T-helper 17 cell (primary cell): ENCODE data around the gene GH1. TPM values are rescaled to one million over a fixed set of nuclear protein-coding genes. Genes with fewer than 3 reads are reported as not detected.
A peak's percentile ranks its signal among the peaks of the same experiment; 100 is the strongest.

Experiments
- ATAC-seq: fragments of 150-1000 bp; cut with Tn5 transposase; 2 replicates; pipeline ENCODE4 v1.10.0; 2021; ENCODE audit warnings: mild to moderate bottlenecking, moderate library complexity
- DNase-seq, 3 donors: peaks; one replicate each; pipeline versions ENCODE4 v3.0.0 to v3.0.0-alpha.2; 2020 to 2021
- H3K9me3 ChIP-seq: one replicate; pipeline ENCODE4 v1.7.0; 2013; ENCODE audit warnings: low read length, mild to moderate bottlenecking; ENCODE audit not compliant: control insufficient read depth, poor library complexity, severe bottlenecking
- H3K27ac Mint-ChIP-seq: one replicate; pipeline ENCODE4 v1.8.0; 2022; ENCODE audit warnings: mild to moderate bottlenecking, moderate library complexity, mixed read lengths
- H3K27me3 Mint-ChIP-seq: one replicate; pipeline ENCODE4 v1.8.0; 2022; ENCODE audit warnings: mixed read lengths
- H3K36me3 Mint-ChIP-seq: one replicate; pipeline ENCODE4 v1.8.0; 2022; ENCODE audit warnings: low read depth, mixed read lengths
- H3K4me1 Mint-ChIP-seq: one replicate; pipeline ENCODE4 v1.8.0; 2022; ENCODE audit warnings: mild to moderate bottlenecking, mixed read lengths
- H3K4me3 Mint-ChIP-seq: one replicate; pipeline ENCODE4 v1.8.0; 2022; ENCODE audit warnings: mild to moderate bottlenecking, moderate library complexity, mixed read lengths
- total RNA-seq, 4 donors: library from RNA in 2 of 4; stranded (reverse) in 2 of 4; gene quantifications; one replicate each; pipeline ENCODE4 v1.2.3 and lab custom pipeline; 2022 to 2026

The GH1 gene
- total RNA-seq, 2 donors from 2014 or later: not detected

DNA sequence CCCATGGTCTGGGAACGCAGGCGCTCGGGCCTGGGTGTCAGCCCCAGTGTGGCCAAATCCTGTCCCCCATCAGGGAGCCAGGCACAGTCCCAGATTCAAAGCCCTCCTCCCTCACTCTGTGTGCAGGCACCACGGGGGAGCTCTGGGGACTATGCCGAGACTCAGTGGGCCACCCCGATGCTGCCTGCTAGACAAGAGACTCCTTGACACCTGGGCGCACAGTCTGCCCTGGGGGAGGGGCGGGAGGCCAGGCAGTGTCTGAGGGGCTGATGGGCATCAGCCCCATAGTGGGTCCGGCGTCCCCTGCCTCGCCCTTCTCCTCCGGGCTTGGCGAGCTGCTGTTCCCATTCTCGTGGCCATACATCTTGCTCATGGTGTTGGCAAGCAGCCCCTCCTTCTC is 21.9 kb upstream of the GH1 start:
- H3K4me3 Mint-ChIP-seq: no peak overlapping the region
- no peak overlapping the region for H3K27ac Mint-ChIP-seq
- no peak for ATAC-seq
- H3K27me3 Mint-ChIP-seq: no peaks in the 10 kb centered on the region
- H3K4me1 Mint-ChIP-seq: peaks cover 21% of the 10 kb centered on the region
- no peak for DNase-seq
- H3K36me3 Mint-ChIP-seq: peaks cover 2% of the 10 kb centered on the region
- no peaks in the 10 kb centered on the region for H3K9me3 ChIP-seq

DNA sequence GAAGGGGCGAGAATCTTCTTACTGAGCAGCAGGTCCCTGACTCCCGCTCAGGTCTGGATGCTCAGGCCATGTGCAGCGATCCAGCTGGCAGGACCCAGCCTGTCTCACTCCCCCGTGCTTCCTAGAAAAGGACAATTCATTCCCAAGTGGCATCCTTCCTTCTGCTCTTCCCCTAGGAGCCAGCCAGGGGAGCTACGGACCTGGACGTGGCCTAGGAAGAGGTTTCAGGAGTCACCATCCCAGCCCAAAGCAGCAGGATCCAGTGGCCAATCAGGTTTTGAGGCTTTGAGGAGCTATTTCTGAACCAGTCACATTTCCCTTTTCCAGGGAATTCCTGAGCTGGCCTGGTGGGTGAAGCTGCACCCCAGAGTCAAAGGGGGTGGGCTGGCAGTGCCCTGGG is 21.2 kb upstream of the GH1 start:
- Mint-ChIP-seq H3K27ac (no peak overlapping the region), H3K36me3 (peaks cover 2% of the 10 kb centered on the region), H3K4me1 (peaks cover 16% of the 10 kb centered on the region), H3K4me3 (no peak overlapping the region), H3K27me3 (no peaks in the 10 kb centered on the region)
- H3K9me3 ChIP-seq: no peaks in the 10 kb centered on the region
- no peak for ATAC-seq
- DNase-seq: no peak

DNA sequence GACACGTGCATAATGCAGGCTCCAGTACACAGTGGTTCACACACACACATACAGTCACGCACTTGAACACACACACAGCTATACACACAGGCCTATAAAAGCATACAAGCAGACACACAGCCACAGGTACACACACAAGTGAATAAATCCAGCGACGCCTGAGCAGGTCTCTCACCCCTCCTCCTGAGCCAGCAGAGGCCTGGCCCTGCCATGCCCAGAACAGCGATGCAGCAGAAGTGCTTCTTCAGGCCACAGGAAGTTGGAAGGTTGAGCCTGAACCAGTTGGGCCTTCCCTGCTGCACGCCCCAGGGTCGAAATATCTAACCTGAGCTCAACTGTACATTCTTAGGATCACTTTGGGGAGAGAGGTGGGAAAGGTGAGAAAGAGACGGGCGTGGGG is 20.8 kb upstream of the GH1 start:
- ATAC-seq (no peak), DNase-seq (no peak)
- peaks cover 2% of the 10 kb centered on the region for H3K36me3 Mint-ChIP-seq
- no peaks in the 10 kb centered on the region for H3K9me3 ChIP-seq
- peak overlapping the region; percentile 80 for H3K27ac Mint-ChIP-seq
- no peak overlapping the region for H3K4me3 Mint-ChIP-seq
- H3K27me3 Mint-ChIP-seq: no peaks in the 10 kb centered on the region
- H3K4me1 Mint-ChIP-seq: peaks cover 16% of the 10 kb centered on the region

DNA sequence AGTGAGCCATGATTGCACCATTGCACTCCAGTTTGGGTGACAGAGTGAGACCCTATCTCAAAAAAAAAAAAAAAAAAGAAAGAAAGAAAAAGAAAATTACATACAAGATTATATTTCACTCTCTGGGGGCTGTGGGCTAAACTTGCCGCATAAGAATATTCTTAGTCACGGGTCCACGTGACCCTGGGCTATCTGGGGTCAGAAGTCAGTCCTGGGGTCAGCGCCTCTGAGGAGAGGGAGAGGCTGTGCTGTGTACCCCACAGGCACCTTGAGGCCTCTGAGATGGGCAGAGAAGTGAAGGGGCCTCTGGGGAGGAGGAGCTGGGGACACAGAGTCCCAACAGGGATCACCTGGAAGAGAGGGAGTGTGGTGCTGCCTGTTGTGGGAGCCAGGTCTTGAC is 19.3 kb upstream of the GH1 start:
- H3K27ac Mint-ChIP-seq: peak overlapping the region; percentile 80
- H3K27me3 Mint-ChIP-seq: no peaks in the 10 kb centered on the region

DNA sequence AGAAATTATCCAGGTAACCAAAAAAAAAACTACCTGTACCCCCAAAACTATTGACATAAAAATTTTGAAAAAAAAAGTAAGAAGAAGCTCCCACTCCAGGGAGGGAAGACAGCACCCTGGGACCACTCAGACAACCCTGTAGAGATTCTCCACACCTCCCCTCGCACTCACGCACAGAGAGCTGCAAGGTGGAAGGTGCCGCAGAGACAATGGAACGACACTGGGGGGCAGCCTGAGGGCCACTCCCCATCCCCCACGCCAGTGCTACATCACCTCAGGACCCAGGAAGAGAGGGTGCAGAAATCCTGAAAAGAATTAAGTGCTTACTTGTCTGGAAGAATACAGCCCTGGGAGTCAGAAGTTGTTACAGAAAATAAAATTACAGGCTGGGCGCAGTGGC is 18.7 kb upstream of the GH1 start:
- Mint-ChIP-seq H3K4me3 (no peak overlapping the region), H3K27me3 (no peaks in the 10 kb centered on the region), H3K27ac (peak overlapping the region; percentile 80), H3K36me3 (peaks cover 2% of the 10 kb centered on the region), H3K4me1 (peaks cover 19% of the 10 kb centered on the region)
- no peak for DNase-seq
- H3K9me3 ChIP-seq: no peaks in the 10 kb centered on the region
- ATAC-seq: no peak

More for the DNA sequence above, 19.3 kb upstream of the GH1 start:
- Mint-ChIP-seq H3K36me3 (peaks cover 2% of the 10 kb centered on the region), H3K4me1 (peaks cover 16% of the 10 kb centered on the region), H3K4me3 (no peak overlapping the region)
- ATAC-seq: no peak
- no peak for DNase-seq
- H3K9me3 ChIP-seq: no peaks in the 10 kb centered on the region

DNA sequence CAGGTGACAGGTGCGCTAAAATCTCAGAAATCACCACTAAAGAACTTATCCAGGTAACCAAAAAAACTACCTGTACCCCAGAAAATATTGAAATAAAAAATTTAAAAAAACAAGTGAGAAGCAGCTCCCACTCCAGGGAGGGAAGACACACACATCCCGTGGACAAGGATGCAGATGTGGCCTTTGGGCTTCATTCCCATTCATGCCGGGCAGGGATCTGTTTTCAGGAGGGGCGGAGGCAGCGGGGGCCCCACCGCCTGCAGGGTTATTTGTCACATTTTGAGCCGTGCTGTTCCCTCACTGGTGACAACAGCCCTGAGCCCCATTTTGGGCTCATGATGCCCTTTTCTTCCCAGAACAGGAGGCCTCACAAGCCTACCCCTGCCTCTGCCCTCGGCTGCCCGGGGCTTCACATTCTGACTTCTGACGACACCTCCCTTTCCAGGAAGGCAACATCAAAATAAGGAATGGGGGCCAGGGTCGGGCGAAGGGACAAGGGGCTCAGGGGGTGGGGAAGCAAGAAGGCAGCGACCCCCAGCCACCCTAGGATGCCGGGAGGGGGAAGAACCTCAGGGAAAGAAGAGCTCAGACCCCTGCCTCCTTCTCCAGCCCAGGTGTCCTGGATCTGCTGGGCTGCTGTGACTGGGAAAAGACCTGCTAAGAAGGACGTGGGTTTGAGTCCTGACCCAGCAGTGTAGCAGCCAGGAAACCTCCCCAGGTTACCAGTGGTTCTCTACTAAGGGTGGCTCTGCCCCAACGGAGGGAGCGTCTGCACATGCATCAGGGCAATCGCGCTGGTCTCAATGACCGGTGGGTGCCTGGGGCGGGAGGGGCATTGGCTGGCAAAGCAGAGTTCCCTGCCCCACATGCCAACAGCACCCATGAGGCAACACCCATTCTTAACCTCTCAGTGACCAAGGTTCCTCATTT is 15.8 kb upstream of the GH1 start:
- no peak overlapping the region for H3K4me3 Mint-ChIP-seq
- ATAC-seq (no peak), DNase-seq (no peak)
- peaks cover 2% of the 10 kb centered on the region for H3K36me3 Mint-ChIP-seq
- H3K27me3 Mint-ChIP-seq: no peaks in the 10 kb centered on the region
- H3K4me1 Mint-ChIP-seq: peaks cover 29% of the 10 kb centered on the region
- no peaks in the 10 kb centered on the region for H3K9me3 ChIP-seq
- H3K27ac Mint-ChIP-seq: no peak overlapping the region

DNA sequence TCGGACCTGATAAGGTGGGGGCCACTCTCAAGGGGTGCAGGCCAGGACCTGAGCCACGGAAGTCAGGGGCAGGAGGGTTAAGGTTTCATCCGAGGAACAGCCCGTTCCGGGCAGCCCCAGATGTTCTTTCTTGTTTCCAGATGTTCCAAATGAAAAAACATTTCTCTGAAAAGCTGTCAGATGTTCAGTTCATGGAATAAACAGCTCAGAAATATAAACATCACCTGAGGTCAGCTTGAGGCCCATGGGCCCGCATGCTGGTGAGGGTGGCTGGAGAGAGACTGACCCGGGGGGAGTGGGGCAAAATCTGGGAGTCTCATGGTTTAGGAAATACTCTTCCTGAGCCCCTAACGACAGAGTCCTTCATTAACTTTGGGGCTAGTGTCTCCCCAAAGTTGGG is 15.0 kb upstream of the GH1 start:
- H3K4me3 Mint-ChIP-seq: no peak overlapping the region
- ATAC-seq: no peak

DNA sequence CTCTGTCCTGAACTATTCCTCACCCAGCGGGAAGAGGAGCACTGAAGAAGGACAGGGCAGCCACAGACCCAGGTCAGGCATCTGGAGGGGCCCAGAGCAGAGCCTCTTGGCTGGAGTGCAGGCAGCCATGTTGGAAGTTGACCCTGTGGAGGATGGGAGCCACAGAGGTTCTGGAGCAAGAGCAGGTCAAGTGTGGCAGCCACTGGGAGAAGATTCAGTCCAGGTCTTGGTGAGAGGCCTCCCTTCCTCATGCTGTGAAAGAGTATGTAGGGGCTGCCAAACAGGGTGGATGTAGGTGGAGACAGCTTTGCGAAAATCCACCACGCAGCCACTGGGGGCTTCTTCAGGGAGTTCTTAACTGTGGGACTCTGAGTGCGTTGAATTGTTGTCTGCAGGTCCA is 14.1 kb upstream of the GH1 start:
- no peak for DNase-seq
- Mint-ChIP-seq H3K36me3 (peaks cover 2% of the 10 kb centered on the region), H3K27me3 (no peaks in the 10 kb centered on the region), H3K27ac (peak overlapping the region; percentile 87), H3K4me1 (peaks cover 21% of the 10 kb centered on the region), H3K4me3 (peak overlapping the region; percentile 96)
- H3K9me3 ChIP-seq: no peaks in the 10 kb centered on the region
- ATAC-seq: no peak

More for the DNA sequence above, 15.0 kb upstream of the GH1 start:
- no peaks in the 10 kb centered on the region for H3K27me3 Mint-ChIP-seq
- H3K36me3 Mint-ChIP-seq: peaks cover 2% of the 10 kb centered on the region
- peak overlapping the region; percentile 87 for H3K27ac Mint-ChIP-seq
- no peak for DNase-seq
- H3K9me3 ChIP-seq: no peaks in the 10 kb centered on the region
- H3K4me1 Mint-ChIP-seq: peaks cover 25% of the 10 kb centered on the region

DNA sequence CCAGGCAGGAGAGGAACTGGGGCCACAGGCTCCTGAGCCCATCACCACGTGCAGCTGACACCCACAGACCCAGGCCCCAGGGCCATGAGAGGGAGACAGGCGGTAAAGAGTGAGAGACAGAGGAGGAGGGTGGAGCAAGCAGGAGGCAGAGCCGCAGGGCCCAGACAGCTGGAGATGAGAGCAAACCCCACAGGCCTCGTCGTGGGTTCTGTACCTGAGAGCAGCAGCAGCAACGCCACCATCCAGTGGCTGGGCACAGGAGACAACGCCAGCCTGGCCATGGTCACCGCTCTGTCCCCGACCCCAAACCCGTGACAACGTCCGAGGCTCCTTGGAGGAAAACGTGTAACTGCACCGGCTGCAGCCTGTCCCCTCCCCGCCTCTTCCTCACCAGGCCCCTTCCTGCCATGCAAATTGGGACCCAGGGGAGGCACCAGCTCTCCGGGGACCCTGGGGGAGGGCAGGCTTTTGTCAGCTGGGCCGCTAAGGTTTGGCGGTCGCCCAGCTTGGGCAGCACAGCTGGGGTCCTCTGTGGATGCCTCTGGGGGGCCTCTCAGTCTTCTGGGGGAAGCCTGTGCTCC is 13.4 kb upstream of the GH1 start, which contains the start of gene CD79B:
Gene CD79B (minus strand): TSS at position 351 of the 581 bp plus-strand sequence. CDS start 70 bp downstream, at position 281.
- Mint-ChIP-seq H3K4me3 (peak within 1 kb of the TSS; percentile 96), H3K27me3 (no peaks in the 10 kb centered on the region), H3K36me3 (peaks cover 2% of the 10 kb centered on the region), H3K27ac (peak within 1 kb of the TSS; percentile 87), H3K4me1 (peaks cover 21% of the 10 kb centered on the region)
- H3K9me3 ChIP-seq: no peaks in the 10 kb centered on the region
- DNase-seq (no peak), ATAC-seq (peak; percentile 76)

DNA sequence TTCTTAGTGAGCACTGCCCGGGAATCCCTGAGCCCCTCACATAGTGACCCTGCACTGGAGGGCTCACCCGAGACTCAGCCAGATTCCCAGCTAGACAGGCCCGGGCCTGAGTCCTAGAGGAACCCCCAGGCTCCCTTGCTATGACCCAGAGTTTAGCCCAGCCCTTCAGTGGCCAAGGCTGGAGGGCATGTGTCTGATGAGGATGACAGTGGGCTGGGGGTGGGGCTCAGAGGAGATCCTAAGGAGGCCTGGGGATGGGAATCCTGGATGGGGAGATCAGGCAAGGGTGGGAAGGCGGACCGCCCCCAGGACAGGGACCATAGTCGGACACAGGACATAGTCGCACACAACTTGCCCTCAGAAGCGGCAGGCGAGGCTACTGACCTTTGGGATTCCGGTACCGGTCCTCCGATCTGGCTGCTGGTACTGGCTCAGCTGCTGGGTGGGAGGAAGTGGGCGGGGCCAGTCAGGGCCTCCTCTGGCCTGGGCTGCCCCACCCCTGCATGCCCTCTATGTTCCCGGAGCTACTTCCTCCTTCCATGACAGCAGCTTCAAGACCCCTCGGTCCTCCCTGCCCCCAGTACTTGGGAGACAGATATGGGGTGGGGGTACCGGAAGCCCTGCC is 12.4 kb upstream of the GH1 start:
- peak; percentile 74 for ATAC-seq
- Mint-ChIP-seq H3K4me3 (peak overlapping the region; percentile 96), H3K36me3 (peaks cover under 1% of the 10 kb centered on the region), H3K27me3 (no peaks in the 10 kb centered on the region), H3K4me1 (peaks cover 19% of the 10 kb centered on the region), H3K27ac (peak overlapping the region; percentile 87)
- H3K9me3 ChIP-seq: no peaks in the 10 kb centered on the region
- DNase-seq: peak; percentile 23 to 59 (median 54)

DNA sequence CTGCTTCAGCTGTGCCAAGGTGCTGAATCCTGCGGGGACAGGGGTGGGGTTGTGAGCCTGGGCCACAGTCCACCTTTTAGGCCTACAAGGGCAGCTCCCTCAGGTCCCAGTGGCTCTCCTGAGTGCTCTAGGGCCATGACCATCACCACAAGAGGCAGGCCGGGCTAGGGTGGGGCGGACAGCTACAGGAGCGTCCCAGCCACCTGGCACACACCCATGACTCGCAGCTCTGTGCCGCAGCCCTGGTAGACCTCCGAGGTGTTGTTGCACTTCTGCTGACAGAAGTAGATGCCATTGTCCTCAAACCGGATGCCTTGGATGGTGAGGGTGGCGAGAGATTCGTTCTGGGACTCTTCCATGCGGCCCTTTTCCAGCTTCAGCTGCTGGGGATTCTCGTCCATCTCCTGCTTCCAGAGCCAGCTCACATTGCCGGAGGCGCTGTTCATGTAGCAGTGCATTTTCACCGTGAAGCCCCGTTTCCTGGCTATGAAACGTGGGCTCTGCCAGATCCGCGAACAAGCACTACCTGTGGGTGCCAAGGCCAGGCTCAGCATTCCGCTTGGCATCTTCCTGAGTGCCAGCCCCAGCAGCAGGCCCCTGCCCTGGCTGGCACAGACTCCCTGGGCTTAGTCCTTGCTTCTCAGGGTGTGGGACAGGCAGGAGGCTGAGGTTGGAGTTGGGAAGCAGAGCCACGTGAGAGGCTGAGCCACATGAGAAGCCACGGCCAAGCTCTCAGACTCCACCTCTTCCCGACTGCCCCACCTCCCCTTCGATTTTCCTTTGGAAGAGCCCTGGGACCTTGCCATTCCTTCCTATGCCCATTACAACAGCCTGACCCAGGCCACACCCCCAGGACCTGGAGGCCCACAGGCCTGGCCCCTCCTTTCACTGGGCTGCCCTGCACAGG is 11.5 kb upstream of the GH1 start:
- no peak for ATAC-seq
- peaks cover 18% of the 10 kb centered on the region for H3K4me1 Mint-ChIP-seq
- no peak for DNase-seq
- peak overlapping the region; percentile 96 for H3K4me3 Mint-ChIP-seq
- no peaks in the 10 kb centered on the region for H3K36me3 Mint-ChIP-seq
- no peaks in the 10 kb centered on the region for H3K9me3 ChIP-seq
- no peaks in the 10 kb centered on the region for H3K27me3 Mint-ChIP-seq
- peak overlapping the region; percentile 87 for H3K27ac Mint-ChIP-seq

DNA sequence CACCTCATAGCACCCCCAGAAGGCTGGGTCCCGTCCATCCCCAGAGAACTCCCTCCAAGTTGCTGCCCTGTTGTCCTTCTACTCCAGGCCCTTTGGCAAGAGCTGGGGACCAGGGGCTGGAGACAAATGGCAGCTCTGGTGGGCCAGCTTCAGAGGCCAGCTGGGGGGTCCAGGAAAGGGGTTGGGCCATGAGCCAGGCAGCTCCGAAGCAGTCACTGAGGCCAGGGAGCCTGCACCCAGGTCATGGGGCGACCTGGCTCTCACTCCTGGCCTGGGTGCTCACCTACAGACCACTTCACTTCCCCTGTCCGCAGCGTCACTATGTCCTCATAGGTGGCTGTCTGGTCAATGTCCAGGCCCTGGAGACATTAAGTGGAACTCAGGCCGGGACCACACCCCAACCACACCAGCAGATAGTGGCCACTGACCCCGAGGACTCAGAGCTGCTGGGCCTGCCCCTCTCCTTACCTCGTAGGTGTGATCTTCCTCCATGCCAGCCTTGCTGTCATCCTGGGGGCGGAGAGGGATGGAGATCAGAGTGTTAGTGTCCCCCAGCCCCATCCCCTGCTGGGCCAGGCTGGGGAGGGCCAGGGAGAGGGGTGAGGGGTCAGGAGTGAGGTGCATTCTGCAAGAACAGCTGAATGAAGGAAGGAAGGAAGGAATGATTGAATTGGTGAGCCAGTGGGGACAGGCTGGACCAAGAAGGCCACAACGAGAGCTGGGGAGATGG is 10.5 kb upstream of the GH1 start:
- no peaks in the 10 kb centered on the region for H3K36me3 Mint-ChIP-seq
- H3K4me3 Mint-ChIP-seq: peak overlapping the region; percentile 69
- no peaks in the 10 kb centered on the region for H3K9me3 ChIP-seq
- DNase-seq: no peak
- peaks cover 18% of the 10 kb centered on the region for H3K4me1 Mint-ChIP-seq
- H3K27me3 Mint-ChIP-seq: no peaks in the 10 kb centered on the region
- ATAC-seq: no peak
- no peak overlapping the region for H3K27ac Mint-ChIP-seq
